PC-3 (cell line): Measurements from ENCODE around the gene COX6B1.

Experiments used
- CTCF ChIP-seq: fragments of 300-600 bp; sonication (generic); conservative IDR thresholded peaks from 2 replicates; pipeline ENCODE4 v1.5.1; 2017; ENCODE audit warnings: antibody characterized with exemption, low read depth, mild to moderate bottlenecking, low read length
- EZH2 ChIP-seq: fragments of 300-600 bp; sonication (generic); IDR thresholded peaks from one replicate; pipeline ENCODE4 v1.6.1; 2017; ENCODE audit warnings: antibody characterized with exemption, mild to moderate bottlenecking, low read length; ENCODE audit not compliant: unreplicated experiment
- EZH2phosphoT487 ChIP-seq: fragments of 300-600 bp; sonication (generic); IDR thresholded peaks from 2 replicates; pipeline ENCODE4 v1.6.1; 2018; ENCODE audit warnings: mild to moderate bottlenecking, antibody characterized with exemption, low read length, borderline replicate concordance

DNA sequence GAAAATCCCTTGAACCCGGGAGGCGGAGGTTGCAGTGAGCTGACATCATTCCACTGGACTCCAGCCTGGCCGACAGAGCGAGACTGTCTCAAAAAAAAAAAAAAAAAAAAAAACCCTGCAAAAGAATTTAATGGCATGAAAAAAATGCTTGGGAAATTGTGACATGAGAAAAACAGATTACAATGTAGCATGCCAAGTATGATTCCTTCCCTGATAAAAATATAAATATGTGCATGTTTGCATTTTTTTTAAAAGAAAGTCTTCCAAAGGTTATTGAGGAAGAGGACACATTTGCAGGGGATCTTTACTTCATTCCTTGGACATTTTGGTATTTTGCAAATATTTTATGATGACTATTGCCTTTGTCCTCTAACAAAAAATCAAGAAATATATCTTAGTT is 41.7 kb downstream of the COX6B1 start:
- TF ChIP-seq EZH2 (no peak), CTCF (no peak), EZH2phosphoT487 (no peak)
